BJ (cell line): Measurements from ENCODE around the gene ARMH2. TPM values are rescaled to one million over a fixed set of nuclear protein-coding genes. Genes with fewer than 3 reads are reported as not detected.
"Not testable (repeated sequence)": the region's sequence is repeated elsewhere in the genome, so short reads cannot be mapped to it uniquely, and the experiment has no call there.

Experiments
- CTCF ChIA-PET: fragments of 350-600 bp; formaldehyde crosslinking; extraction: SDS; loops from one replicate; lab custom pipeline; 2021; ENCODE audit warnings: antibody characterized with exemption, inconsistent platforms; lab: Yijun Ruan, JAX
- POLR2A ChIA-PET: fragments of 300-600 bp; sonication (Branson Sonifier 250); formaldehyde crosslinking; extraction: SDS; loops from one replicate; lab custom pipeline; 2021; ENCODE audit warnings: antibody characterized with exemption; lab: Charles Lee
- DNase-seq: peaks from one replicate; pipeline ENCODE4 v3.0.0-alpha.2; 2011; ENCODE audit warnings: low read depth
- H3K27me3 ChIP-seq: 2 replicates; pipeline ENCODE4 v1.6.0; 2011; ENCODE audit warnings: low read length; ENCODE audit not compliant: control insufficient read depth, insufficient read depth
- H3K36me3 ChIP-seq: 2 replicates; pipeline ENCODE4 v1.5.1; 2011; ENCODE audit warnings: low read length; ENCODE audit not compliant: control insufficient read depth, insufficient read depth
- H3K4me3 ChIP-seq: 2 replicates; pipeline ENCODE4 v1.5.1; 2011; ENCODE audit warnings: low read depth, mild to moderate bottlenecking, control low read depth, low read length
- CTCF ChIP-seq: IDR thresholded peaks from 2 replicates; pipeline ENCODE4 v1.5.1; 2011; ENCODE audit warnings: low read depth, mild to moderate bottlenecking, control low read depth, inconsistent platforms, low read length, moderate library complexity; ENCODE audit not compliant: insufficient read depth
- polyA plus RNA-seq: library from polyadenylated mRNA; depleted of rRNA; stranded (reverse); fragments of >200 nt; gene quantifications from 2 replicates; pipeline ENCODE4 v1.2.3, GENCODE V29; 2011; rRNA removed

ARMH2 gene
- polyA plus RNA-seq, 1 experiment, result not detected

GRCh38 chr6:24752503-24752902, 46.2 kb downstream of the ARMH2 start:
- no peak for DNase-seq
- CTCF ChIA-PET, result interaction anchor here (1.4 kb wide), 1 partner anchor 9 kb away, joined by 3 read pairs; no protein-coding TSS in a partner anchor
- TF ChIP-seq CTCF, result no peak
- POLR2A ChIA-PET, result no interaction called here
- H3K36me3 ChIP-seq, result no peaks in the 10 kb centered on the region
- H3K4me3 ChIP-seq, result no peak overlapping the region
- H3K27me3 ChIP-seq, result no peaks in the 10 kb centered on the region

- H3K36me3 ChIP-seq, H3K4me3 ChIP-seq, DNase-seq, H3K27me3 ChIP-seq, POLR2A ChIA-PET, CTCF ChIA-PET: not testable (repeated sequence)
Observed at GRCh38 chr6:24750878-24751277, 47.8 kb downstream of the ARMH2 start.

- ChIA-PET CTCF (interaction anchor here (0.7 kb wide), 1 partner anchor 10 kb away, joined by 4 read pairs; no protein-coding TSS in a partner anchor), POLR2A (no interaction called here)
- no peak overlapping the region for H3K4me3 ChIP-seq
- TF ChIP-seq CTCF, result no peak
- no peaks in the 10 kb centered on the region for H3K27me3 ChIP-seq
- no peak for DNase-seq
- H3K36me3 ChIP-seq, result no peaks in the 10 kb centered on the region
Observed at GRCh38 chr6:24749297-24749696, 49.4 kb downstream of the ARMH2 start.

Other genes with a start within 250 kb of the ARMH2 start
- gene KIAA0319, start 152.7 kb downstream of the ARMH2 start, polyA plus RNA-seq, result 0.01 TPM in 1 of 2 replicates, not detected in the other
- 16.8 and 28.2 TPM in 2 replicates for gene TDP2, start 132.0 kb downstream of the ARMH2 start, polyA plus RNA-seq
- 9.9 and 20.3 TPM in 2 replicates for gene ACOT13, start 131.8 kb downstream of the ARMH2 start, polyA plus RNA-seq
- gene C6orf62, start 79.8 kb downstream of the ARMH2 start, polyA plus RNA-seq, result 38.9 and 83.8 TPM in 2 replicates
- 13.4 and 17.8 TPM in 2 replicates for gene GMNN, start 24.0 kb downstream of the ARMH2 start, polyA plus RNA-seq
- gene RIPOR2, start 137.0 kb upstream of the ARMH2 start, polyA plus RNA-seq, result 36.3 and 52.6 TPM in 2 replicates